ENCODE results near the gene WDR3.

GRCh38 chr1:118008011-118008410, 78.5 kb downstream of the WDR3 start:
- TF ChIP-seq SUZ12 (IDR thresholded peaks at IDR 0.05; ENCODE audit: extremely low read depth, insufficient read depth, insufficient read length) = no peak
- no peak for TF ChIP-seq ZNF274 (IDR thresholded peaks at IDR 0.05; ENCODE audit: low read depth, low read length)
- no peak for TF ChIP-seq YY1 (IDR thresholded peaks at IDR 0.05; ENCODE audit: insufficient read depth, insufficient read length)
